Measurements from ENCODE around the gene LHX3.

Gene LHX3

DNA sequence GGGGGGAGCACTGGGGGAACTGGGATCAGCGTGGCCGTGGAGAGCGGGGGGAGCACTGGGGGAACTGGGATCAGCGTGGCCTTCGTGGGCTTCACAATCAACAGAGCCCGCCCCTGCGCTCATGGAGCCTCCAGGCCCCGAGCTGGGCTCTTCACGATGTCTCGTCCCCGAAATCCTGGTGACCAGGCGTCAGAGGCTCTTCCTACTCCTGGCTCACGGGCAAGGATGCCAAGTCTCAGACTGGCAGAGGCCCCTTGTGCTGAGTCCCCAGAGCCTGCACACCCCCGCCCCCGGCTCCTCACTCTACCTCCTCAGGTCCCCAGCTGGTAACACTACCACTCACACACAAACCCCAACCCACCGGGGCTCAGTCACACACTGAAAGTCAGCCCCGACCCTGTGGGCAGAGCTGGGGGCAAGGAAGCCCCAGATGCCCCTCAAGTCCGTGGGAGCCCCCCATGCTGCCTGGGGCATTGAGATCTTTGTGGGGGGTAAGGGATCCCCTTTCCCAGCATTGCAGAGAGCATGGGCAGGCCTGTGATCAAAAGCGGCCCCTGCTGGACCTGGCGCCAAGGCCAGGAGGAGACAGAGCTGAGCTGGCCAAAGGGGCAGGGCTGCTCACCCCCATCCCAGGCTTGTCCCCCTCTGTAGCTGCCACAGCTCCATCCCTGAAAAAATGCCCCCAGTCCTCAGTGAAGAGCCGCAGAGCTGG is 26.7 kb downstream of the LHX3 start:
- DNase-seq (ENCODE audit: low read depth, low spot score): no peak

DNA sequence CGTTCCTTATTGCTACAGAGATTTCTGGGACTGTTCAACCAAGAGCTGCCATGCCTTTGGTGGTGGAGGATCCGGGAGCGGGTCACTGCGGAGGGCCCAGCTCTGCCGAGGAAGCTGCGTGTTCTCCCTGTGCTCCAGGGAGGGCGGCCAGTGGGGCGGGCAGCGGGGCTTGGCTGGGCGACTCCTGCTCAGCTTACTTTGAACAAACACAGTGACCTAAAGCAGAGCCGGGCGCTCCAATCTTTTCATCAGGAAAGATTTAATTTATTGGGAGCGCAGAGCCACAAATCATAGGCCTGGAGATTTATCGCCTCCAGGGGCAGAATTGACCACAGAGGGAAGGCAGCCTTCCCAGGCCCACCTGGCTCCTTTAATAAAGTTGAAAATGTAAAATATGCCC is 27.7 kb downstream of the LHX3 start:
- DNase-seq (ENCODE audit: low read depth, low spot score): no peak

DNA sequence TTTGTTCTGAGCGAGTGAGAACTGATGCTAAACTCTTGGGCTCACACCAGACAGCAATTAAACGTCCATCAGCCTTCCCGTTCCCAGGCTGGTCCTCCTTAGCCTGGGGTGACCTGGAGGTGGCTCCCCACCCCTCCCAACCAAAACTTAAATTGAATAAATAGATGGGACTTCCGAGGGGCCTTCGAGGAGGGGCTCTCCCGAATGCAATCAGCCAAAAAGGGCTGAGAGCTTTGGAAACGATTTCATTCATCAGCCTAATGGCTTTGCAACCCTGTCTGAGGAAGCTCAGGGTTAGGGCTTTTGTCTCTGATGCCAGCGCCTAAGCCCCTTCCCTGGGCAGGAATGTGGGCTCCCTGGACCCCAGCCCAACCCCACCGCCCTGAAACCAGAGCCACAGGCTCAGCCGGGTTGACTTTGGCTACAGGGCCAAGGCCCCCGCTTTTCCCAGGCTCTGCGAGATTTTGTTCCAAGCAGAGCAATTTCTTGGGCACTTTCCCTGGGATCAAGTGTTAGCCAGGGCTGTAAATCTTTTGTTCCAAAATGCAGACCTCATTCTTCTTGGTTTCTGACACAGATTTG is 29.2 kb downstream of the LHX3 start:
- DNase-seq (ENCODE audit: low read depth, low spot score): no peak

DNA sequence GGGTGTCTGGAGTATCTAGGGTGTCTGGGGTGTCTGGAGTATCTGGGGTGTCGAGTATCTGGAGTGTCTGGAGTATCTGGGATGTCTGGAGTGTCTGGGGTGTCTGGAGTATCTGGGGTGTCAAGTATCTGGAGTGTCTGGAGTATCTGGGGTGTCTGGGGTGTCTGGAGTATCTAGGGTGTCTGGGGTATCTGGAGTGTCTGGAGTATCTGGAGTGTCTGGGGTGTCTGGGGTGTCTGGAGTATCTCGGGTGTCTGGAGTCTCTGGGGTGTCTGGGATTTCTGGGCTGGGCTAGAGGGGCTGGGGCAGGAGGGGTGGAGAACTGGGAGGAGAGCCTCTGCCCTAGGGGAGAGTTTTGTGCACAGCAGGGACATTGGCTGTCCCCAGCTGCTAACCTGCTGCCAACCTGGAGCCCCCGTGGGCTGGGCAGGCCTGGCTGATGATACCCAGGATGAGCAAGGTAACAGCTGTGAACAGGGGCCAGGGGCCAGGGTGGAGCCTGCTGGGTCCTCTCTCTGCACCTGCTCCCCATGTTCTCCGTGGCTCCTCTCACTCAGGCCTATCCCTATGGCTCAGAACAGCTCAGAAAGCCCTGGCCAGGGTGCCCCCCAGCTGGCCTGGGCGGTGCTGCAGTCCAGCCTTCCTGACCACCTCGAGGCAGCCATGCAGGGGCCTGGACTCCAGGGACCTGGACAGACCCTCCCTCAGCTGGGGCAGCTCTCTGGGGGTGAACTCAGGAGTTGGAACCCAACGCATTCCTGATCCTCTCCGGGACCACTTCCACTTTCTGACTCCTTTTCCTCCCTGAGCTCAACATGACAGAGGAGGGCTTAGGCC is 29.9 kb downstream of the LHX3 start:
- no peak for DNase-seq (ENCODE audit: low read depth, low spot score)

DNA sequence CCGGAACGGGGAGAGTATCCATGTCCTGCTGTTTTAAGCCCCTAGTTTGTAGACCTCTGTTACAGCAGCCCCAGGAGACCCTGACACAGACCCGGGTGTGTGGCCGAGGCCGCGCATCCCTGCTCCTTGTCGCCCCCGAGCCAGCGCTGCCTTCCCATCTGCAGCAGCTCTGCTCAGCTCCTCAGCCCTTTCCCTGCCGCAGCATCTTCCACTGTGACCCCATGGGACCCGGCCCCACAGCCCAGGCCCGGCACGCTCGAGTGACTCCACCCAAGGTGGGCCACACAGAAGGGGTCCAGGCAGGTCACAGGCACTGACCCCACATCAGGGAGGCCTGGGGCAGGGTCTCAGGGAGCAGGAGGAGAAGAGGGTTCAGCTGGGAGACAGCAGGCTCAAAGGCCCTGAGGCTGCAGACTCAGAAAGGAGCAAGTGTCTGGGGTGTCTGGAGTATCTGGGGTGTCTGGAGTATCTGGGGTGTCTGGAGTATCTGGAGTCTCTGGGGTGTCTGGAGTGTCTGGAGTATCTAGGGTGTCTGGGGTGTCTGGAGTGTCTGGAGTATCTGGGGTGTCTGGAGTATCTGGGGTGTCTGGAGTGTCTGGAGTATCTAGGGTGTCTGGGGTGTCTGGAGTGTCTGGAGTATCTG is 31.2 kb downstream of the LHX3 start:
- no peak for DNase-seq (ENCODE audit: low read depth, low spot score)

DNA sequence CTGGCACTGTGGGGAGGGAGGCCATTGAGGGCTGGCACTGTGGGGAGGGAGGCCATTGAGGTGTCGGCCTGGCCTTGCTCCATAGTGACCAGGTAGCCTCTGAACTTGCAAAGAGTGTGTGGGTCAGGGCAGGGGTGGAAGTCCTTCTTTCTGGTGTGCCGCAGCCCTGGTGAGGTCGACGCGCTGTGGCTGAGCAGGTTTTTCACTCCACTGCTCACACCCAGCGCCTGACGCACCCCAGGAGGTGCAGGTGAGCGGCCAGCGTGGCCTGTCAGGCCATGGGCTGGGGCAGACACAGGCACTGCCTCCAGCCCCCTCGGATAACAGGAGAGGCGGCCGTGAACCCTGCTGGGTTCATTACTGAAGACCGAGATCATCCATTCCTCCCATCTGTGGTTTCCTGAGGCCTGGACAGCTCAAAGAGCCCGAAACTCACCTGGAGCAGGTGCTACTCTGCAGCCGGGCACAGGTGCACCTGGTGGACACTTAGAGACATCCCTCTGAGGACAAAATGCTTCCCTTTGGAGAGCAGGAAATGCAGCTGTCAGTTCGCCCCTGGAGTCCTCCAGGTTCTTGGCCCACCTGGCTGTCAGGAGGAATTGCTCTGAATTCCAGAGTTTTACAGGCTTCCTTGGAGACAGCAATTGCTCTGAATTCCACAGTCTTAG is 32.4 kb downstream of the LHX3 start:
- DNase-seq (ENCODE audit: low read depth, low spot score): no peak

DNA sequence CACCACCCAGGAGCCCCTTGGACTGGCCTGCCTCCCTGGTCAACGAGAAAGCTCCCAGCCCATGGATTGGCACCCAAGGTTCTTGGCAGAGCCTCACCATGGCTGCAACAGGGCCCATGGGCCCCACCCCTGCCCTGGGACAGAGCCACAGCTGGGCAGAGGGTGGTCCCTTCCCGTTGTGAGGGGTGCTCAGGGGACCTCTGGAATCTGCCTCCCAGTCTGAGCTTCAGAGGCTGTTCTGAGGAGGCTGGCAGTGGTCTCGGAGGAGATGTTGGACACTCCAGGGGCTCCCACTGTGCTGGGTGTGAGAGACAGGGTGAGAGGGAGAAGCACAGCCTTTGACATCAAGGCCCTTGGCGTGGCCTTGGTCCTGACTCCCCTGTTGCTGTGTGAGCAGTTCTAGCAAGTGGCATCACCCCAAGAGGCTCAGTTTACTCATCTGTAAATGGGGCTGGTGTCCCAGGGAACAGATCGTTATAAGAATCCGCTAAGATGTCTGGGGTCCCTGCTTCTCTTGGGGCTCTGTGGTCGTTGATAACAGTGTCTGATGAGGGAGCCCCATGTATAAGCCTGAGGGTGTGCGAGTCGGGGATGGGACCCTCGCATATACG is 33.0 kb downstream of the LHX3 start:
- no peak for DNase-seq (ENCODE audit: low read depth, low spot score)

DNA sequence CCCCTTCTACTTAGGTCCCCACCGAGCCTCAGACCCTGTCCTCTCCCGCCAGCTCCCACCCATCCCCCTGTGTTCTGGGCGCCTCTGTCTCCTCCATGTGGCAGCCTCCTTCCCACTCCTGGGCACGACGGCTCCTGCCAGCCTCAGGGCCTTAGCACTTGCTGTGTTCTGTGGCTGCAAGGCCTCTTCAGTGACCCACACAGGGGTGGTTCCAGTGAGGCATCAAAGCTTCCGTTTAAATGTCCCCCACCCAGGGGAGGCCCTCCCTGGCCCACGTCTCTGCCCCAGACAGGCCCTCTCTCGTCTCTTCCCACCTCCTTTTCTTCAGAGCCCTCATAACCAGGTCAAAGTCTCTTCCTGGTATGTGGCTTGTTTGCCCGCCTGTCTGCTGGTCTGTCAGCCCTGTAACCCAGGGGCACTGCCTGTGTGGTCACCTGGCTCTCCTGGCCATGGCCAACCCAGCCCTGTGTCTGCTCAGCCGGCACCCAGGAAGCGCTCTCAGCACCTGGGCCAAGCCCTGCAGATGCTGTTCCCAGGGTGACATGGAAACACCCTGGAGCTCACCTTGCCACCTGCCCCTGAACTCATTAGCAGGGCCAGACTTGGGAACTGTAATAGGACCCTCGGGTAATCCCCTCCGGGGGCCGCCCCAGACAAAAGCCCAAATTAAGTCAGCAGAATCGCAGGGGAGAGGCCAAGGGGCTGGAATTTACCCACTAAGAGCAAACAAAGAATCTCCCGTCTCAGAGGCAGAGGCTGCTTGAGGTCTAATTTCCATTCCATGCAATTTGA is 33.7 kb downstream of the LHX3 start:
- peak; percentile 96 for DNase-seq (ENCODE audit: low read depth, low spot score)

DNA sequence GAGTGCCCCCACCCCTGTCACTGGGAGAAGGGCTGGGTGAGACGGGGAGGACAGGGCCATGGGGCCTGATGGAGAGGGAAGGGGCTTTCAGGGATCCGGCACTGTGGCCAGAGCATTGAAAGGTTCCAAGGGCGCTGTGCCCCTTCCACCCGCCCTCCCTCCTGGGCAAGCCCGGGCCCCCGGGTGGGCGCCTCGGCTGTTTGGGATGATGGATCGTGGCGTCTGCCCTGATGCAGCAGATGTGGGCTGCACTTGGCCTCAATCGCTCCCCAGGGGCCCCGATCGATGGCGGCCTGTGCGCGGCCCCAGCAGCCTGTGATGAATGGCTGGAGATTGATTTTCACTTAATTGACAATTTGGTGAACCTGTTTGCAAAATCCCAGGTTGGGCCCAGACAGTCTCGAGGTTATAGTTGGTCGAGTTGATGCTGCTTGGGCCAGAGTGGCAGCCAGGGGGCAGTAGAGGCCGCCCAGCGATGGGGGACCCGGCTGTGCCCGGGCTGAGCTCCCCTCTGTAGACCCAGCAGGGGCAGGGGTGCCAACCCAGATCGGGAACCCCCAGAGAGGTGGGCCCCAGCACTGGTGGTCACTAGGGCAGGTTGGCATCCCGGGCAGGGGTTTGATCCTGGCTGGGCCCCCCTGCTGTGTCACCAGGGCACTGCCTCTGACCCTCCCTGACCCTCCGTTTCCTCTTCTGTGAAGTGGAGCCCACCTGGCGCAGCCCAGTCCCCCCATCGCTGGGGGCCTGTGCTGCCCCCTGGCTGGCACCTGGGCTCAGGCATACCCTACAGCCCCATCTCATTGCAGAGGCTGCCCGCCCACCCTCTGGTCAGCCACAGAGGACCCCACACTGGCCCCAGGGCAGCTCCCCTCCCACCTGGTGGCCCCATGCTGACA is 34.7 kb downstream of the LHX3 start:
- peak; percentile 65 for DNase-seq (ENCODE audit: low read depth, low spot score)

DNA sequence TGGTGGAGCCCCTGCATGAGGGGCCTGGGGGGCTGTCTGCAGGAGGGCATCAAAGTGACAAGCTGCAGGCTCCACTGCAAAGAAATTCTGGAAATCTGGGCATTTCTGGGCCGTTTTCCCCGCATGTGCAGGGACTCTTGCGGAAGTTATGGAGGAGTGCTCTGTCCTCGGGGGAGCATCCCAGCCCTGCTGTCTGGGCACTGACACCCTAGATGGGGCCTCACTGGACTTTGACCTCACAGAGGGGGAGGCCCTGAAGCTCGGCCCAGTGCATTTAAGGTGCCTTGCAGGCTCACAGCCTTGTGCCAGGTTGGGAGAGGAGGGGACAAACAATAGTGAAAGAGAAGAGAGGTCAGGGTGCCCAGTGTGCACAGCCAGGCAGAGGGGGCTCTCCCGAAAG is 35.4 kb downstream of the LHX3 start:
- no peak for DNase-seq (ENCODE audit: low read depth, low spot score)

DNA sequence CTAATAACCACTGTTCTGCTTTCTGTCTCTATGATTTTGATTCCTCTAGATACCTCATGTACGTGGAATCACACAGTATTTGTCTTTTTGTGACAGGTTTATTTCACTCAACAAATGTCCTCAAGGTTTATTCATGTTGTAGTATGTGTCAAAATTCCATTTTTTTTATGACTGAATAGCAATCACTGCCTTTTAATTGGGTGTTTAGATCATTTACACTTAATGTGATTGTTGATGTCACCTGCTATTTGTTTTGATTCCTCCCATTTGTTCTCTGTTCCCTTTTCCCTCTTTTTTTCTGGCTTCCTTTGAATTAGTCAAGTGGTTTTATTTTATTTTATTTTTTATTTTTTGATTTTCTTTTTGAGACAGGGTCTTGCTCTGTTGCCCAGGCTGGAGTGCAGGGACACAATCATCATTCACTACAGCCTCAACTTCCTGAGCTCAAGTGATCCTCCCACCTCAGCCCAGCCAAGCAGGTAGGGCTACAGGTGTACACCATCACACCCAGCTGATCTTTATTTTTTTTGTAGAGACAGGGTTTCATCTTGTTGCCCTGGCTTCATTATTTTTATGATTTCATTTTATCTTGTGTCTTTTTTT is 41.6 kb downstream of the LHX3 start:
- no peak for DNase-seq (ENCODE audit: low read depth, low spot score)

DNA sequence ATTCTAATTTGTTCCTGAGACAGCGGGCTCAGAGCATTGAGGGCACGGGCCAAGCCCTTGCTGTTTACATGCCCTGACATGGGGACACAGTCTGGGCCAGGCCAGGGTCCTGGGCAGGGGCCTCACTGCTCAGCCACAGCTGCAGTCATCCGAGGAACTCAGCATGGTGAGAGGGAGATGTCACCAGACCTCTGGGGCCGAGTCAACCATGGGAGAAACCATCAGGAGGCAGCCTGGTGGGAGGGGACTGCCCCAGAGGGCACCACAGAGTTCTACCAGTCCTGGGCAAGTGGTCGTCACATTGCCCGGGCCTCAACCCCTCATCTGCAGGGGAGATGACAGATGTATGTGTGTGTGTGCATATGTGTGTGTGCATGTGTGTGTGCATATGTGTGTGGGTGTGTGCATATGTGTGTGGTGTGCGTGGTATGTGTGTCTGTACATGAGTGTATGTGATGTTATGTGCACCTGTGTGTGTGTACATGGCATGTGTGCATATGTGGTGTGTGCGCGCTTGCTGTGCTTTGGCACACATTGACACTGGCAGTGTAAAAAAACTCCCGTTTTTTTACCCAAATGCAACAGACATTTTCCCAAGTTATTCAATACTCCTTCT is 43.8 kb downstream of the LHX3 start:
- DNase-seq (ENCODE audit: low read depth, low spot score): no peak

DNA sequence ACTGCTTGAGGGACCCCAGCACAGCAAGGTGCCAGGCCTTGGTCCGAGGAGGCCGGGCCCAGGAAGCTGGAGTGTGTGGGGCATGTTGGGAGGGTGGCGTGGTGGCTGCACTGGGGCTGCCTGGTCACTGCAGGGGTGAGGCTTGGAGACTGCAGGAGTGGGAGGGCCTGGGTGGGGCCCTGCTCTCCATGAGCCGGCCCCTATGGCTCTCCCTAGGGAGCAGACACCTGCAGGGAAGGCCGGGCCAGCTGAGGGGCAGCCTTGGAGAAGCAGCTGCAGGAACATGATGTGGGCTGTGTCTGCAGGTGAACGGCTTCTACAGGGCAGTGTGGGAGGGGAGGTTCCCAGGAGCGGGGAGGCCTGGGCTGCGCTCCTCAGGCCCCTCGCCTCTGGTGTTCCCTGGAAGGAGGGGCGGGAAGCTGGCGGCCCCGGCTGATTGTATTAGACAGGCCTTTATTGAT is 44.5 kb downstream of the LHX3 start:
- DNase-seq (ENCODE audit: low read depth, low spot score): no peak

DNA sequence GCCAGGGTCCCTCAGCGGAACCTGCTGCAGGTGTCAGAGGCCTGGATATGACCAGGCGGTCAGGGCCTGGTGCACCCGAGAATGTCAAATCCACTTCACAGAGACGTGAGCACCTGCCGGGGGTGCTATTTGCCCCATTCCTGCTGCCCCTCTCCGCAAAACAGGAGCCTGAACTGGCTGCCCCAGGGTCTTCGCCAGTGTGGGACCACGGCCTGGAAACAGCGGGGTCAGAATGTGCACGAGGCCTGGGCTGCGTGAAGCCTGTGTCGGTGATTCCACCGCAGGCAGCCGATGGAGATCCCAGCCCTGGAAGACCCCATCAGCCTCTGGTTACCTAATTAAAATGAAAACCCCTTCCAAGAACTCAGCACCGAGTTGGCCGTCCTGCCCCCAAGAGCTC is 45.1 kb downstream of the LHX3 start:
- no peak for DNase-seq (ENCODE audit: low read depth, low spot score)

DNA sequence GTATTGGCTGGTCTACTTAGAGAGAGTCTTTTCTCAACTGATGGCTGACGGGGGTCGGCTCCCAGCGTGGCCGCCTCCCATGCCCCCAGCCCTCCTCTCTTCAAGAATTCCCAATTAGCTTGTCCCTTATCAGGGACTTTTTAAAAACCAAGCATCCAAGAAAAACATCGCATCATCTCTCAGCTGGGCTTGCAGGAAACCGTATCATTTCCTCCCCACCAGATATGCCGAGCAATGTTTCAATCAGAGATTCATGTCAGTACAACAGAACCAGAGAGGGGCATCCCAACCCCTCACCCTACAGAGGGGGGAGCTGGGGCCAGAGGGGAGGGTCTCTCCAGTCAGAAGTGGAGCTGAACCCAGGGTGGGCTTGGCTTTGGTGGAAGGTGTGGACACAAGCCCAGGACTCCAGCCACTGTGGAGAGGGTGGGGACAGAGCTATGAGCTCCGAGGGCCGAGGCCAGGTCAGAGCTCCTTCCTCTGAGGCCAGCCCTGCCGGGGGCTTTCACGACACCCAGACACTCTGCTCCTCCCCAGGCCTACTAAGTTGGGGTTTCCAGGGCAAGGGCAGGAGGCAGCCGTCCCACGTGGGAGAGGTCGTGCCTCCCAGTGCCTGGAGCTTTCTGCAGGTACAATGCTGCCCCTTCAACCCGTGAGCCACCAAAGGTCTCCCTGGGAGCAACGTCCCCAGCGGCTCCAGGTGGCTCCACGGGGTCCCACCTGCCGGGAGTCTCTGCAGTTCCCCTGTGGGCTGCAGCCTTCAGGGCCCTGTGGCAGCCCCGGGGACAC is 47.3 kb downstream of the LHX3 start:
- no peak for DNase-seq (ENCODE audit: low read depth, low spot score)

DNA sequence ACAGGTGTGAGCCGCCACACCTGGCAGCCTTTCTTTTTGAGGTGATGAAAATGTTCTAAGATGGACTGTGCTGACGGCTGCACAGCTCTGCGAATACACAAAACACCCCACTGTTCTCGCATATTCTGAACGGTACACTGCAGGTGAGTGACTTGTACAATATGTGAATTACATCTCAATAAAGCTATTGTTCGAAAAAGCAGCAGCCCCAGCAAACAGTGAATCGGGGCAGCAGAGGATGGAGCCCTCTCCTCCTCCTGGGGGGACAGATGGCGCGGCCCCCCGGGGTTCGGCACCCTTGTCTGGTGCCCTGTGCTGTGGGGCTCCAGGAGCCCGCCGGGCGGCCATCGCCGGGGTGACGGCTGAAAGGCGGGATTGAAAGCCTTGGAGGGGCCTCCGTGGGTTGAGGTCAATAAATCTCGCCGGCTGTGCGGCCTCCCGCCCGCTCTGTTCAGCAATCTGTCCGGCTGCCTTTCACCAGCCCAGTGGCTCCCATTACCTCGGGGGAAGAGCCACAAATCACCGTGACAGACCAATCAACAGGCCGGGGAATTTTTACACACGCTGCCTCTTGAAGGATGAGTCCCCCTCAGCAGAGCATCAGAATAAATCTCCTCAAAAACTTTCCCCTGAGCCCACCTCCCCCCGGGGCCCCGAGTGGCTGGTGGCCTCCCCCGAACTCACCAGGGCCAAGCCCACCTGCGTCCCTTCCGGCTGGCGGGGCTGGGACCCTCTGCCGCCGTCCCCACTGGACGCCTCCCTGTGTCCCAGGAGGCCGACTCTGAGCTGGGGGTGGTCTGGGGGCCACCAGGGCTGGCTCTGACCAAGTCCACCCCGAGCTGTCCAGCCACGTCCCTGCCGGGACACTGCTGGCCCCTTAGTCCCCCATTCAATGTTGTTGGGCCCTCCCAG is 48.5 kb downstream of the LHX3 start:
- no peak for DNase-seq (ENCODE audit: low read depth, low spot score)

DNA sequence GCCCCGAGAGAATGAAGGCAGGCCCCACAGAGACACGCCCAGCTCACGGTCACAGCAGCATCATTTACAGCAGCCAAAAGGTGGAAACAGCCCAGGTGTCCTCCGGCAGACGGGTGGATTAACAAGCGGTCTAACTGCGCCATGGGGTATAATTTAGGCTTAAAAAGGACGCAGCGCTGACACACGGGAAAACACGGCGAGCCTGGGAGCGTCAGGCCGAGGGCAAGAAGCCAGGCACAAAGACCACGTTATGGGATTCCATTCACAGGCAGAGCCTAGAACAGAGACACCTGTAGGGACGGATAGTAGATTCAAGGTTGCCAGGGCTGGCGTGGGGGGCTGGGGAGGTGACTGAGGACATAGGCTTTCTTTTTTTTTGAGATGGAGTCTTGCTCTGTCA is 49.4 kb downstream of the LHX3 start:
- no peak for DNase-seq (ENCODE audit: low read depth, low spot score)

Measured in ELF-1 (cell line).